NCI-H69 (cell line): ENCODE results near the gene DCUN1D3.
"Not testable (repeated sequence)": the region's sequence is repeated elsewhere in the genome, so short reads cannot be mapped to it uniquely, and the experiment has no call there.

Experiments
- DNase-seq: peaks from one replicate; lab custom pipeline; 2025; lab: John Stamatoyannopoulos, UW

DCUN1D3 gene

DNA sequence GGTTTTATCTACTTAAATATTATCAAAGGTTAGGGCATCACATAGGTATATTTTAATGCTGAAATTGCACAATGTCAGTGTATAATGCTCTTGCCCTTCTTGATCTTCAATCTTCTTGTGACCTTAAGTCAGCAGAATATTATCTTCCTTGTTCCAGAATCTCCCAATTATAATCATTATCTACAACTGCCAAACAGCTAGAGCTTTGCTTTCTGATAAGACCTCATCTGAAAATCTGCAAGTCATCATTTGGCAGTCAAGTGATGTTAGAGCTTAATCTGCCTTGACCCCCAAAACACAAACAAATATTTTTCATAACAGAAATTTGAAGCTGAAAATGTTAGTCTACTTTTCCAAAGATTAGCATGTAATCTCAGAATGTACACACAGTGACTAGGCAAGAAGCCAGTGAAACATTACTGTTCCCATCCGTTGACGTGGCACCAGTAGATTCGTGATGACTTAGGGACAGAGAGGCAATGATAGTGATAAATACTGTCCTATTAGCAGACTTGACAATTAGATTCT, 74.1 kb downstream of the DCUN1D3 start:
- no peak for DNase-seq

DNA sequence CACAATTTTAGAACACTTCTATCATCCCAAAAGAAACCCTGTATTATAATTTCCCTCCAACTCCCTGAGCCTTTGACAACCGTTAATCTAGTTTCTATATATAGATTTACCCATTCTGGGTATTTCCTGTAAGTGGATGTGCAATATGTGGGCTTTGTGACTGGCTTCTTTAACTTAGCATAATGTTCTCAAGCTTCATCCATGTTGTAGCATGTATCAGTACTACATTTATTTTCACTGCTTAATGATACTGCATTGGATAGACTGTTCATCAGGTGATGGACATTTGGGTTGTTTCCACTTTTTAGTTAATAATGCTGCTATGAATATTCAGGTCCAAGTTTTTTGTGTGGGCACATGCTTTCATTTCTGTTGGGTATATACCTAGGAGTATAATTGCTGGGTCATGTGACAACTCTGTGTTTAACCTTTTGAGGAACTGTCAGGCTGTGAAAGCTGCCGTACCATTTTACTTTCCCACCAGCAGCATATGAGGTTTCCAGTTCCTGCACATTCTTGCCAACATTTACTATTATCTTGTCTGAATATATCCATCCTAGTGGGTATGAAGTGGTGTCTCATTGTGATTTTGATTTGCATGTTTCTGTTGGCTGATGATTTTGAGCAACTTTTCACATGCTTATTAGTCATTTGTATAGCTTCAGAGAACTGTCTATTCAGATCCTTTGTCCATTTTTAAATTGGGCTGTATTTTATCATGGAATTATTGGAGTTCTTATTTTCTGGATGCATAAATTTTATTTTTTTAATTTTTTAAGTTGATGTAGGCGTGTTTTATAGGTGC, 77.4 kb downstream of the DCUN1D3 start:
- no peak for DNase-seq

DNA sequence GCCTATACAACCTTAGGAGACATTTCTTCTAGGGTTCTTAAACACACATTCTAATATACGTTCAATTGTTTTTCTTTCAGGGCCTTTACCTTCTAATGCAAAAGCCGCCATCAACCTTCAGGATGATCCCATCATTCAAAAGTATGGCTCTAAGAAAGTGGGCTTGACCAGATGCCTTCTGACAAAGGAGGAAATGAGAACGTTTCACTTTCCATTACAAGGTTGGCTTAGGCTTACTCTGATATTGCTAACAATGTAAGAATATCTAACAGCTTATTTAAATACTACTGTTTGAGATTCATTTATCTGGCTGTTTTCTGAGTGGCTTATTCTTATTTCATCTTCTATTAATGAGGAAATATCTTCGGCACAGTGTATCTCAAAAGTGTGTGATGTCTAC, 78.5 kb downstream of the DCUN1D3 start:
- DNase-seq, result no peak

DNA sequence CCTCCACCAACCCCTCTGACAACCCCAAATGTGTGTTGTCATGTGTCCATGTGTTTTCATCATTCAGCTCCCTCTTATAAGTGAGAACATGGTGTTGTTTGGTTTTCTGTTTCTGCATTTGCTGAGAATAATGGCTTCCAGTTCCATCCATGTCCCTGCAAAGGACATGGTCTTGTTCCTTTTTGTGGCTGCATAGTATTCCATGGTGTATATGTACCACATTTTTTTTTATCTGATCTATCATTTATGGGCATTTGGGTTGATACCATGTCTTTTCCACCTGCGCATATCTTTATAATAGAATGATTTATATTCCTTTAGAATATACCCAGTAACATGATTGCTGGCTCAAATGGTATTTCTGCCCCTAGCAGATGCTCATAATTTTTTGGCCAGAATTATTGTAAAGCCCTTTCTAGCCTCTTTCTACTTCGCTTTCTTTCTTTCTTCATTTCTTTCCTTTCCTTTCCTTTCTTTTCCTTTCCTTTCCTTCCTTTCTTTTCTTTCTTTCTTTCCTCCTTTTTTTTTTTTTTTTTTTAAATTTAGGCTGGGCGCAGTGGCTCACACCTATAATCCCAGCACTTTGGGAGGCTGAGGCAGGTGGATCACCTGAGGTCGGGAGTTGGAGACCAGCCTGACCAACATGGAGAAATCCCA, 81.1 kb downstream of the DCUN1D3 start:
- no peak for DNase-seq

DNA sequence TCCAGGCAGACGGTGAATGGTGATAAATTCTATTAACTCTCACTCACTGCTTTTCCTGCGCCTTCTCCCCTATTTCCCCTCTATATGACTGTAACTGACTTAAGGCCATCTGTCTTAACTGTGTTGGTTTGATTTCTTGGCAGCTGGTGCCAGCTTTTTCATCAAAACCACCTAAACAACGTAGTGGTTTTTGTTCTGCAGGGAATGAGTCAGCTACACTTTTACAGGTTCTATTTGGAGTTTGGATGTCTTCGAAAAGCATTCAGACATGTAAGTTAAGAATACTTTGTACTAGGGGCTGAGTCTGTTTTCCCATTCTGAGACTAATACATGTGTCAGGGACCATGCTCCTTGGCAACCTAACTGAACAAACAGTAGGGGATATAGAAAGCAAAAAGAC, 85.4 kb downstream of the DCUN1D3 start:
- DNase-seq, result no peak

DNA sequence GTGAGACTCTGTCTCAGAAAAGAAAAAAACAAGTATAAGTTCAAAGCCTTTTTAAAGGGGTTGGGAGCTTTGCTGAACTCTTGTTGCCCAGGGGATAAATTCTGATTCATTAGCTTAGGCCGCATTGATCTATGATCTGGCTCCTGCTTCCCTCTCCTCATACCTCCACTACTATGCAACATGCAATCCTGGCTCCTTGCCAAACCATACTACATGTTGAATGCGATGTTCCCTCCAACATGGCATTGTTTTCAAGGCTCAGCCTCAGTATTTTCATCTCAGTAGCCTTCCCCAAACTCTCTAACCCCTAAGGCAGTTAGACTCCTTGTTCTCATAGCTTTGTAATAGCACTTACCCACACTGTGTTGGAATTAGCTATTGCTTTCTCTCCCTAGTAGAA, 87.6 kb downstream of the DCUN1D3 start:
- DNase-seq, result peak; percentile 4

DNA sequence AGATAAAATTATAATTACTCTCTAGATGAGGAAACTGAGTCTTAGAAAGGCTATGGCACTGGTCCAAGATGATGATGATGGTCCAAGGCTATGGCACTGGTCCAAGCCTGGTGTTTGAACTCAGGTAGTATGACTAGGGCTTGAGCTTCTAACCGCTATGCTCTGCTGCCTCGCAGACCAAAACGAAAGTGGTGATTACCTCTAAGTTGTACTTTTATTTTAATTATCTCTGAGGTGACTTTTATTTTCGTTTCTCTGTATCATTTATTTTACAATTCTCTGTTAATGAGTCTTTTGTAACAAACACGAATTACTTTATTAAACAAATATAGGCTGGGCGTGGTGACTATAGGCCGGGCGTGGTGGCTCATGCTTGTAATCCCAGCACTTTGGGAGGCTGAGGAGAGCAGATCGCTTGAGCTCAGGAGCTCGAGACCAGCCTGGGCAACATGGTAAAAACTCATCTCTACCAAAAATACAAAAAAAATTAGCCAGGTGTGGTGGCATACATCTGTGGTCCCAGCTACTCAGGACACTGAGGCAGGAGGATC, 88.2 kb downstream of the DCUN1D3 start:
- DNase-seq, result no peak

DNA sequence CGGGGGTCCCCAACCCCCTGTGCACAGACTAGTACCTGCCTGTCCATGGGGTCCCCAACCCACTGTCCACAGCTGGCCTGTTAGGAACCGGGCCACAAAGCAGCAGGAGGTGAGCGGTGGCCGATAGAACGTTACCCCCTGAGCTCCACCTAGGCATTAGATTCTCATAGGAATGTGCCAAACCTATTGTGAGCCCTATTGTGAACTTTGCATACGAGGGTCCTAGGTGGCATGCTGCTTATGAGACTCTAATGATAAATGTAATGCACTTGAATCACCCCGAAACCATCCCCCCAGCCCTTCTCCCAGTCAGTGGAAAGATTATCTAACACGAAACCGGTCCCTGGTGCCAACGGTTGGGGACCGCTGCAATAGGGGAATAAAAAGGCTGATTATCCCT, 92.3 kb downstream of the DCUN1D3 start:
- DNase-seq, result no peak

DNA sequence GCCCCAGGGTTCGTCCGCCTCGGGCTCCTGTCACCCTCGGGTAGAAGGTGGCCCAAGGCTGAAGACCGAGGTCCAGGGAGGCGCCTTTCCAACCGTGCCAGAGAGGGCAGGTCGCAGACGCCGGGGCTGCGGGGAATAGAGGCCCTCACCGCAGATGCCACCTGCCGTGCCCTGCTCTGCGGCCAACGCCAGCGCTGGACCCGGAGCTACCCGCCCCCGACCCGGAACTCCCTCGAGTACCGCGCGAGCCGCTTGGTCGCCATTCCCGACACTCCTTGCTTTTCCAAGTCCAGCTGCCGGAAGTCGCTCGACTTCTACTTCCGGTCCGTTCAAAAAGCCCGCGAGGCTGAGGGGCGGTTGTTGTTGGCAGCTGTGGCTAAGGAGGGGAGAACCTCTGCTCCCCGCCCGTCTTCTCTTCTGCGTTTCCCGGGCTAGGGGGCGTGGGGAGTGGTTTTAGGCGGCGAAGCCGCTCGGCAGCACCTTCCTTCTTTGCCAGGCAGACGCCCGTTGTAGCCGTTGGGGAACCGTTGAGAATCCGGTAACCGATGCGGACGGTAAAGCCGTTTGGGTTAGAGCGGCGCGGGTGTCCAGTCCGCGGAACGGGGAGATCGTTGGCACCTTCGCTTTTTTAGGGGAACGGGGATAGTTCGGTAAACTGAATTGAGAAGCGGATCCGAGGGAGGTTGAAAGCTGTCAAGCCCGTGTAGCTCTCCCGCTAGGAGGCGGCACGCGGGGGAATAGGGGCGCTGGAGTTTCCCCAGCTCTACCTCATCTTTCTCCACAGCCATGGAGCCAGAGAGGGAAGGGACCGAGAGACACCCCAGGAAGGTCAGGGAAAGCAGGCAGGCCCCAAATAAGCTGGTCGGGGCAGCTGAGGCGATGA, 93.7 kb downstream of the DCUN1D3 start, which contains the start of the genes ERI2 and REXO5:
TSS of gene ERI2 (minus strand) at position 305 of the 883 bp plus-strand sequence. CDS start at position 263, 42 bp downstream.
TSS of gene REXO5 (plus strand) at position 360 of the 883 bp plus-strand sequence. CDS start at position 787, 427 bp downstream.
- DNase-seq, result peak; percentile 98

DNA sequence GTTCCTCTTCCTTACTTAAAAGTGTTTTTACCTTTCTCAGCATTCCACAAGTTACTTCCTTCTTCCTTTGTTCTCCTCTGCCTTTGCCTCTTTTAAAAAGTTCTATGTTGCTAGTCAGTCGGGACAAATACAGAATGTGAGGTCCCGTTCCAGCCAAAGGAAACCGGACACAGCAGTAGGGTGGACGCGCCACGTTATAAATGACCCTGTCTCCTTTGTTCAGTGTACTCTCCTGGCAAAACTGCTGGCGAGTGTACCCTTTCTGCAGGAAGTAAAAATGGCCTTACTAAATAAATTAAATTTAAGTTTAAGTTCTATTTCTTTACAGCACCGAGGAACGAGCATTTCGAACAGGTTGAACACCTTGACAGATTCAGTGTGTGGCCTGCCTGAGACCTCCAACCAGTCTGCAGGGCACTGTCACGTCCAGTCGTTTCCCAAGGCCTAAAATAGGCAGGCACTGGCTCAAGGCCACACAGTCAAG, 94.4 kb downstream of the DCUN1D3 start:
- DNase-seq, result not testable (repeated sequence)
